ENCODE results near the gene ZNF48.

Gene ZNF48

DNA sequence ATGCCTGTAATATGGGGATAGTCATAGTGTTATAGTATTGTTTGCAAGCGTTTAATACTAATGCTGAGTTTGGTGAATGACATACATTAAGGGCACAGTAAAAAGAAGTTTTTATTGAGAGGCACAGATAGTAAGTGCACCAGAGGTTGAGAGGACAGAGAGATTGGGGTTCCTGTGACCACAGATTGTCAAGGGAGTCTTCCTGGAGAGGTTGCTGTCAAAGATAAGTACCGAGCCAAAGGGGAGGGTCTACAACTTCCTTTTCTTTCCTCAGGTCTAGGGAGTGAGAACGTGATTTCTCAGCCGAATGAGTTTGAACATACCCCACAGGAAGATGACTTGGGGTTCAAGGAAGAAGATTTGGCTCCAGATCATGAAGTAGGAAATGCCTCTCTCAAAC is 1.8 kb downstream of the ZNF48 start:
- TF ChIP-seq, protein P1, sequence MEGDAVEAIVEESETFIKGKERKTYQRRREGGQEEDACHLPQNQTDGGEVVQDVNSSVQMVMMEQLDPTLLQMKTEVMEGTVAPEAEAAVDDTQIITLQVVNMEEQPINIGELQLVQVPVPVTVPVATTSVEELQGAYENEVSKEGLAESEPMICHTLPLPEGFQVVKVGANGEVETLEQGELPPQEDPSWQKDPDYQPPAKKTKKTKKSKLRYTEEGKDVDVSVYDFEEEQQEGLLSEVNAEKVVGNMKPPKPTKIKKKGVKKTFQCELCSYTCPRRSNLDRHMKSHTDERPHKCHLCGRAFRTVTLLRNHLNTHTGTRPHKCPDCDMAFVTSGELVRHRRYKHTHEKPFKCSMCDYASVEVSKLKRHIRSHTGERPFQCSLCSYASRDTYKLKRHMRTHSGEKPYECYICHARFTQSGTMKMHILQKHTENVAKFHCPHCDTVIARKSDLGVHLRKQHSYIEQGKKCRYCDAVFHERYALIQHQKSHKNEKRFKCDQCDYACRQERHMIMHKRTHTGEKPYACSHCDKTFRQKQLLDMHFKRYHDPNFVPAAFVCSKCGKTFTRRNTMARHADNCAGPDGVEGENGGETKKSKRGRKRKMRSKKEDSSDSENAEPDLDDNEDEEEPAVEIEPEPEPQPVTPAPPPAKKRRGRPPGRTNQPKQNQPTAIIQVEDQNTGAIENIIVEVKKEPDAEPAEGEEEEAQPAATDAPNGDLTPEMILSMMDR (IDR thresholded peaks at IDR 0.05; ENCODE audit: low read depth, low read length, missing control alignments): no peak
- H3K27ac ChIP-seq: no peak overlapping the region
- H3K4me3 ChIP-seq (ENCODE audit: low read depth, low read length): no peak overlapping the region
- DNase-seq: no peak
- H3K27me3 ChIP-seq (replicated peaks): no peaks in the 10 kb centered on the region
- peaks cover 5% of the 10 kb centered on the region for H3K36me3 ChIP-seq (replicated peaks)
- in situ Hi-C loops (cut with HindIII; ENCODE audit: low pct_ligation_motif_present, low sequenced_read_pairs): no loop called here

DNA sequence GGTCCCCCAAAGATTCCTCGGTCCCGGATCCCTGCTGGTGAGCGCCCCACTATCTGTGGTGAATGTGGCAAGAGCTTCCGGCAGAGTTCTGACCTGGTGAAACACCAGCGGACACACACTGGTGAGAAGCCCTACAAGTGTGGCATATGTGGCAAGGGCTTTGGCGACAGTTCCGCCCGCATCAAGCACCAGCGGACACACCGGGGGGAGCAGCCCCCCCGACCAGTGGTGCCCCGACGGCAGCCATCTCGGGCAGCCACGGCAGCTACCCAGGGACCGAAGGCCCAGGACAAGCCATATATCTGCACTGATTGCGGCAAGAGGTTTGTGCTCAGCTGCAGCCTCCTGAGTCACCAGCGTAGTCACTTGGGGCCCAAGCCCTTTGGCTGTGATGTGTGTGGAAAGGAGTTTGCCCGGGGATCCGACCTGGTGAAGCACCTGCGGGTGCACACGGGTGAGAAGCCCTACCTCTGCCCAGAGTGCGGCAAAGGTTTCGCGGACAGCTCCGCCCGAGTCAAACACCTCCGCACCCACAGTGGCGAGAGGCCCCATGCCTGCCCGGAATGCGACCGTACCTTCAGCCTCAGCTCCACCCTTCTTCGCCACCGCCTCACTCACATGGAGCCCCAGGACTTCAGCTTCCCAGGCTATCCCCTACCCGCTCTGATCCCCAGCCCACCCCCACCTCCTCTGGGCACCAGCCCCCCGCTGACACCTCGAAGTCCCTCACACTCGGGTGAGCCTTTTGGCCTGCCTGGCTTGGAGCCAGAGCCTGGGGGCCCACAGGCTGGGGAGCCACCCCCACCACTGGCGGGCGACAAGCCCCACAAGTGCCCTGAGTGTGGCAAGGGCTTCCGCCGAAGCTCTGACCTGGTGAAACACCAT is 2.8 kb downstream of the ZNF48 start:
- H3K27ac ChIP-seq: no peak overlapping the region
- no peaks in the 10 kb centered on the region for H3K27me3 ChIP-seq (replicated peaks)
- TF ChIP-seq, protein P1 (IDR thresholded peaks at IDR 0.05; ENCODE audit: low read depth, low read length, missing control alignments): no peak
- no peak for DNase-seq
- in situ Hi-C loops (cut with HindIII; ENCODE audit: low pct_ligation_motif_present, low sequenced_read_pairs): no loop called here
- H3K36me3 ChIP-seq (replicated peaks): peaks cover 5% of the 10 kb centered on the region
- no peak overlapping the region for H3K4me3 ChIP-seq (ENCODE audit: low read depth, low read length)

DNA sequence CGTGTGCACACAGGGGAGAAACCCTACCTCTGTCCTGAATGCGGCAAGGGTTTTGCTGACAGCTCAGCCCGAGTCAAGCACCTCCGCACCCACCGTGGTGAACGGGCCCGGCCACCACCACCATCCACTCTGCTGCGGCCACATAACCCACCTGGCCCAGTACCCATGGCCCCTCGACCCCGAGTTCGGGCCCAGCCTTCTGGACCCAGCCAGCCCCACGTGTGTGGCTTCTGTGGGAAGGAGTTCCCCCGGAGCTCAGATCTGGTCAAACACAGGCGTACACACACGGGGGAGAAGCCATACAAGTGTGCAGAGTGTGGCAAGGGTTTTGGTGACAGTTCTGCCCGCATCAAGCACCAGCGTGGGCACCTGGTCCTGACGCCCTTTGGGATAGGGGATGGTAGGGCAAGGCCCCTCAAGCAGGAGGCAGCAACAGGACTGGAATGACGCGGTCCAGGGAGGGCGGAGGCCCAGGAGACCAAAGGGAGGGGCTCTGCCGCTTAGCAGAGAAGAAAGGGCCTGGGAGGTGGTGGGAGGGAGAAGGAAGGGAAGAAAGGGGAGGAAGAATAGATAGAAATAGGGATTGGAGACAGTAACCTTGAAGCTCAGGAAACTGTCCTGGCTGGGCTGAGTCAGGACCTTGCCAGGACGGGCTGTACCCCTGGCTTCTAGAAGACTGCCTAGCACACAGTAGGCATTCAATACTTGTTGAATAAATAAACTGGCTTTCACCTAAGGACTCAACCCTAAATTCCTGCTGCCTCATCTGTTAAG is 3.6 kb downstream of the ZNF48 start:
- Histone ChIP-seq H3K27me3 (replicated peaks) (no peaks in the 10 kb centered on the region), H3K4me3 (ENCODE audit: low read depth, low read length) (no peak overlapping the region), H3K27ac (no peak overlapping the region), H3K36me3 (replicated peaks) (peaks cover 5% of the 10 kb centered on the region)
- in situ Hi-C loops (cut with HindIII; ENCODE audit: low pct_ligation_motif_present, low sequenced_read_pairs): no loop called here
- no peak for DNase-seq
- TF ChIP-seq, protein P1 (IDR thresholded peaks at IDR 0.05; ENCODE audit: low read depth, low read length, missing control alignments): no peak

DNA sequence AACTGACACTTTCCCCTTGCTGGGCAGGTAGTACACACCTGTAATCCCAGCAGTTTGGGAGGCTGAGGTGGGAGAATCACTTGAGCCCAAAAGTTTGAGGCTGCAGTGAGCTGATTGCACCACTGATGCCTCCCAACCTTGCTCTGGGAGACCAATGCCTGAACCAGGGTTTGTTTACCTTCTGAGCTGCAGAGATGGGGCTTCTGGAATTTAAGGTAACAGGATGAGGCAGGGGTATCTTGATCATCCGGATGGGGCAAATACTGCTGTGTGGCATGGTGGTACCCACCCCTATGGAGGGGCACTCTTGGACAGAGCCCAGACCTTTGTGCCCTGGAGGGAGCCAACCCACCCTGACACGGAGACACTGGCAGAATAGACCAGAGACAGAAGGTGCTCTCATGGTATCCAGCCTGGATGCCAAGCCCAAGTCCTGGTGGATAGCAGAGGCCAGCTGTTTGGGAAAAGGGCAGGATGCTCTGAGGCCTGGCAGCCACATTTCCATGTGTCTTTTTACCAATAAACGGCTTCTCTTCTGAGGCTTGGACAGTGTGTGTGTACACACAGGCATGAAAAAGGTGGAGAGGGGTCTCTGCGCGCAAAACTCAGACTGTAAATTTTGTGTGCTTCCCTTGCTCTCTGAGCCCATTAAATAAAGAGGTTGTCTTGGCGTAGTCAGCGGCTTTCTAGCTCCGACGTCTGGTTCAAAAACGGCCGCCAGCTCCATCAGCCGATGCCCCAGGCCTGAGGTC is 4.4 kb downstream of the ZNF48 start:
- Histone ChIP-seq H3K27me3 (replicated peaks) (no peaks in the 10 kb centered on the region), H3K27ac (peak overlapping the region; percentile 77), H3K4me3 (ENCODE audit: low read depth, low read length) (peak overlapping the region; percentile 55), H3K36me3 (replicated peaks) (peaks cover 5% of the 10 kb centered on the region)
- TF ChIP-seq, protein P1 (IDR thresholded peaks at IDR 0.05; ENCODE audit: low read depth, low read length, missing control alignments): no peak
- in situ Hi-C loops (cut with HindIII; ENCODE audit: low pct_ligation_motif_present, low sequenced_read_pairs): no loop called here
- DNase-seq: no peak

DNA sequence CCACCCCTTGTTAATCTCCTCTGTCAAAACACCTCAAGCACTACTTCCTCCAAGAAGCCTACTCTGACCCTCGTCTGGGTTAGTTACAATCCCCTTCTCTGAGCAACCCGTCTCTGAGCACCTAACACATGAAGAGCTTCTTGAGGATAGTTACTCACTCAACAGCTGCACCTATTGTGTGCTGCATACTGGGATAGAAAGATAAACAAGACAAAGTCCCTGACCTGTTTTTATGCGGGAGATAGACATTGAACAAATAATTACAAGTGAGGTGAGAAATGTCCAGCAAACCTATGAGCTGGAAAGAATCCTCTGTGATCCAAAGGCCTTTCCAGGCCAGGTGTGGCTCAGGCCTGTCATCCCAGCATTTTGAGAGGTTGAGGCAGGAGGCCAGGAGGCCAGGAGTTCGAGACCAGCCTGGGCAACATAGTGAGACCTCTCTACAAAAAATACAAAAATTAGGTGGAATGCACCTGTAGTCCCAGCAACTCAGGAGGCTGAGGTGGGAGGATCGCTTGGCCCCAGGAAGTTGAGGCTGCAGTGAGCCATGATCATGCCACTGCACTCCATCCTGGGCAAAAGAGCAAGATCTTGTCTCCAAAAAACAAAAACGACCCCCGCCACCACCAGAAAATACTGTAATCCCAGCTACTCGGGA is 6.7 kb downstream of the ZNF48 start:
- Histone ChIP-seq H3K27ac (no peak overlapping the region), H3K27me3 (replicated peaks) (no peaks in the 10 kb centered on the region), H3K36me3 (replicated peaks) (peaks cover 5% of the 10 kb centered on the region), H3K4me3 (ENCODE audit: low read depth, low read length) (no peak overlapping the region)
- in situ Hi-C loops (cut with HindIII; ENCODE audit: low pct_ligation_motif_present, low sequenced_read_pairs): no loop called here
- TF ChIP-seq, protein P1 (IDR thresholded peaks at IDR 0.05; ENCODE audit: low read depth, low read length, missing control alignments): no peak
- DNase-seq: no peak
